Astrocyte of the hippocampus (primary cell): ENCODE data around the gene ZNF410.
"Not testable (repeated sequence)": the region's sequence is repeated elsewhere in the genome, so short reads cannot be mapped to it uniquely, and the experiment has no call there.

Experiments
- DNase-seq: peaks from one replicate; pipeline ENCODE4 v3.0.0; 2011; ENCODE audit warnings: low read depth, low spot score

The ZNF410 gene

GRCh38 chr14:73884438-73885190 lies 2.0 kb upstream of the ZNF410 start:
- DNase-seq, result no peak

GRCh38 chr14:73887318-73887616 lies 608 bp downstream of the ZNF410 start:
- no peak for DNase-seq

- DNase-seq, result peak; percentile 1
These were observed 1.2 kb downstream of the ZNF410 start for GRCh38 chr14:73887694-73888459.

- peak; percentile 9 for DNase-seq
These were observed 1.7 kb downstream of the ZNF410 start for GRCh38 chr14:73888460-73888725.

- no peak for DNase-seq
These were observed 2.3 kb downstream of the ZNF410 start for GRCh38 chr14:73888971-73889370.

- DNase-seq, result no peak
These were observed 2.7 kb downstream of the ZNF410 start for GRCh38 chr14:73889376-73889775.

GRCh38 chr14:73894180-73894687 lies 7.6 kb downstream of the ZNF410 start:
- DNase-seq, result not testable (repeated sequence)

- no peak for DNase-seq
These were observed 9.3 kb downstream of the ZNF410 start for GRCh38 chr14:73895939-73896338.

- no peak for DNase-seq
These were observed 9.9 kb downstream of the ZNF410 start for GRCh38 chr14:73896521-73896920.

- DNase-seq, result no peak
These were observed 16.4 kb downstream of the ZNF410 start for GRCh38 chr14:73903028-73903427.

- DNase-seq, result no peak
These were observed 23.0 kb downstream of the ZNF410 start for GRCh38 chr14:73909681-73910080.

GRCh38 chr14:73913256-73913655 lies 26.6 kb downstream of the ZNF410 start:
- peak; percentile 9 for DNase-seq

GRCh38 chr14:73916324-73916723 lies 29.7 kb downstream of the ZNF410 start:
- DNase-seq, result no peak

- not testable (repeated sequence) for DNase-seq
These were observed 32.8 kb downstream of the ZNF410 start for GRCh38 chr14:73919457-73919856.

- no peak for DNase-seq
These were observed 37.7 kb downstream of the ZNF410 start for GRCh38 chr14:73924337-73924736.

GRCh38 chr14:73935666-73936065 lies 49.0 kb downstream of the ZNF410 start:
- DNase-seq, result peak; percentile 9

- DNase-seq, result no peak
These were observed 49.9 kb downstream of the ZNF410 start for GRCh38 chr14:73936548-73936947.

- no peak for DNase-seq
These were observed 50.4 kb downstream of the ZNF410 start for GRCh38 chr14:73937012-73937411.

GRCh38 chr14:73942180-73942579 lies 55.5 kb downstream of the ZNF410 start:
- no peak for DNase-seq

- DNase-seq, result no peak
These were observed 56.4 kb downstream of the ZNF410 start for GRCh38 chr14:73943083-73943482.

GRCh38 chr14:73944432-73945158 lies 57.9 kb downstream of the ZNF410 start:
- no peak for DNase-seq

- DNase-seq, result no peak
These were observed 58.6 kb downstream of the ZNF410 start for GRCh38 chr14:73945159-73945670.
